OCI-LY7 (cell line): ENCODE measurements around the gene DDT.
"Not testable (repeated sequence)": the region's sequence is repeated elsewhere in the genome, so short reads cannot be mapped to it uniquely, and the experiment has no call there.

ENCODE experiments used
- CTCF ChIP-seq: fragments of 200-600 bp; sonication (generic); conservative IDR thresholded peaks from 2 replicates; pipeline ENCODE4 v1.5.1; 2014; ENCODE audit warnings: mild to moderate bottlenecking, antibody characterized with exemption, low read length, moderate library complexity, mixed read lengths
- EZH2phosphoT487 ChIP-seq: fragments of 200-600 bp; sonication (generic); IDR thresholded peaks from 2 replicates; pipeline ENCODE4 v1.6.1; 2018; ENCODE audit warnings: low read depth, borderline replicate concordance, mild to moderate bottlenecking, mixed run types, antibody characterized with exemption, low read length, moderate library complexity, mixed read lengths

DNA sequence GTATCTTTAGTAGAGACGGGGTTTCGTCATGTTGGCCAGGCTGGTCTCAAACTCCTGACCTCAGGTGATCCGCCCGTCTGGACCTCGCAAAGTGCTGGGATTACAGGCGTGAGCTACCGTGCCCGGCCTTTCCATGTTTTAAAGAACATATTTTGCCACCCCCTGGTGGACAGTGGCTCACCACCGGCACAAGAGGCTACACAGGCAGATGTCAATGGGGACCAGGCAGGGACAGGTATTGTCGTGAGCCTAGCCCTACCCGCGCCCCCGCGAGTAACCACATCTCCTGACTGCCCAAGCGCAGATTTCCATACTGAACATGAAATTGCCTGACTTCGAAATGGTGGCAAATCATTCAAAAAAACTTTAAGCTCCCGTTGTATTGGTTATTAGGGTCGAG, 8.1 kb downstream of the DDT start:
- not testable (repeated sequence) for TF ChIP-seq EZH2phosphoT487, CTCF
